Measurements from ENCODE around the gene RABGEF1.
"Not testable (repeated sequence)": the region's sequence is repeated elsewhere in the genome, so short reads cannot be mapped to it uniquely, and the experiment has no call there.

GRCh38 chr7:66696134-66696533 is 44.4 kb upstream of the RABGEF1 start:
- TF ChIP-seq POLR2A, CTCF (IDR thresholded peaks at IDR 0.05): not testable (repeated sequence)

All from lower leg skin (tissue), 3 donors.